HepG2 (cell line): Measurements from ENCODE around the gene ATP6V1D. TPM values are rescaled to one million over a fixed set of nuclear protein-coding genes. Genes with fewer than 3 reads are reported as not detected.
A peak's percentile ranks its signal among the peaks of the same experiment; 100 is the strongest.

ENCODE experiments used
- ATAC-seq: fragments of 200-7000 bp; cut with Tn5 transposase; 3 replicates; pipeline ENCODE4 v1.9.1; 2020; ENCODE audit warnings: mild to moderate bottlenecking, moderate library complexity
- BruUV-seq: library from RNA; stranded (reverse); fragments of 400-500 nt; replicated peaks from 2 replicates; lab custom pipeline; 2021; lab: Mats Ljungman, UMichigan
- CTCF ChIA-PET: fragments of 300-600 bp; formaldehyde crosslinking; extraction: SDS; loops from one replicate; lab custom pipeline; 2021; ENCODE audit warnings: low total read pairs, inconsistent platforms, low intra/inter-chr PET ratio; lab: Yijun Ruan, JAX
- POLR2A ChIA-PET: fragments of 350-600 bp; sonication (Branson Sonifier 250); formaldehyde crosslinking; loops from one replicate; lab custom pipeline; 2020; ENCODE audit warnings: antibody characterized with exemption, inconsistent platforms; lab: Yijun Ruan, JAX
- DNase-seq: peaks from one replicate; pipeline ENCODE4 v3.0.0-alpha.2; 2015; ENCODE audit warnings: low spot score
- FAIRE-seq: peaks from 3 replicates; lab custom pipeline; 2011; peaks lifted over from hg19 to GRCh38; lab: Jason Lieb, UNC
- H2AFZ ChIP-seq: one replicate; pipeline ENCODE4 v1.6.1; 2011; ENCODE audit warnings: low read length, inconsistent platforms
- H3K27ac ChIP-seq: fragments of 300-600 bp; 3 replicates; pipeline ENCODE4 v1.8.0; 2011; ENCODE audit warnings: mixed run types, mild to moderate bottlenecking, mixed read lengths, low read length, inconsistent platforms; ENCODE audit not compliant: insufficient read depth; ENCODE audit errors: extremely low read length
- H3K27me3 ChIP-seq, 2 experiments: fragments of 200-600 bp in 1 of 2; 2 replicates in 1 of 2; 3 replicates in 1 of 2; pipeline versions ENCODE4 v1.6.0 to v1.8.0; 2011; ENCODE audit warnings: low read length in 2 of 2, mild to moderate bottlenecking in 2 of 2, moderate library complexity in 2 of 2, inconsistent platforms in 1 of 2; ENCODE audit not compliant: insufficient read depth in 2 of 2, control insufficient read depth in 1 of 2
- H3K36me3 ChIP-seq, 2 experiments: fragments of 200-600 bp in 1 of 2; replicated peaks in 1 of 2; 2 replicates in 1 of 2; 3 replicates in 1 of 2; pipeline versions ENCODE4 v1.5.1 to v1.8.0; 2011; ENCODE audit warnings: low read length in 2 of 2, inconsistent platforms in 1 of 2; ENCODE audit not compliant: insufficient read depth in 2 of 2, control insufficient read depth in 1 of 2
- H3K4me1 ChIP-seq: 2 replicates; pipeline ENCODE4 v1.5.1; 2012; ENCODE audit warnings: low read length, inconsistent platforms; ENCODE audit not compliant: insufficient read depth
- H3K4me2 ChIP-seq: 2 replicates; pipeline ENCODE4 v1.6.0; 2011; ENCODE audit warnings: low read depth, low read length, inconsistent platforms
- H3K4me3 ChIP-seq, 3 experiments: fragments of 200-600 bp in 1 of 3; sonication (generic), shearing (Covaris generic) in 1 of 3; replicated peaks in 1 of 3; 2 replicates each; pipeline ENCODE4 v1.5.1; 2011 to 2016; ENCODE audit warnings: low read length in 3 of 3, inconsistent platforms in 2 of 3, low read depth in 2 of 3, mild to moderate bottlenecking in 2 of 3, control low read depth in 1 of 3, mixed read lengths in 1 of 3; ENCODE audit not compliant: insufficient read depth in 1 of 3
- H3K79me2 ChIP-seq: one replicate; pipeline ENCODE4 v1.6.1; 2011; ENCODE audit warnings: low read length, inconsistent platforms; ENCODE audit not compliant: insufficient read depth
- H3K9ac ChIP-seq: 2 replicates; pipeline ENCODE4 v1.6.0; 2011; ENCODE audit warnings: mild to moderate bottlenecking, low read depth, low read length, inconsistent platforms; ENCODE audit not compliant: insufficient read depth
- H3K9me3 ChIP-seq: 2 replicates; pipeline ENCODE4 v1.5.1; 2012; ENCODE audit warnings: mild to moderate bottlenecking, low read length
- H4K20me1 ChIP-seq: 2 replicates; pipeline ENCODE4 v1.6.0; 2011; ENCODE audit warnings: inconsistent platforms, mild to moderate bottlenecking, low read length, moderate library complexity; ENCODE audit not compliant: insufficient read depth
- CEBPB ChIP-seq: IDR thresholded peaks from 2 replicates; pipeline ENCODE4 v1.6.1; 2011; ENCODE audit warnings: low read depth, low read length, improper control_type of control experiment, borderline replicate concordance
- WGBS: methylation state at CpG from one replicate; pipeline ENCODE4 v1.1.6; 2017; ENCODE audit warnings: low lambda C conversion rate; 5-methylcytosine and 5-hydroxymethylcytosine counted together
- in situ Hi-C: cut with HindIII; loops from 2 replicates; pipeline ENCODE4 v1.10.0; 2017; ENCODE audit warnings: low pct_unique_long_range_greater_than_20kb; ENCODE audit not compliant: extremely low pct_ligation_motif_present
- intact Hi-C: fragments of 100-400 bp; cut with micrococcal nuclease; formaldehyde crosslinking; loops from one replicate; pipeline ENCODE4 v1.10.0; 2022; ENCODE audit not compliant: unreplicated experiment
- polyA plus RNA-seq, 8 experiments: library from polyadenylated mRNA; depleted of rRNA in 3 of 8; stranded (reverse) in 7 of 8; unstranded in 1 of 8; fragments of >200 nt; fragmentation: Illumina TruSeq in 4 of 8; extraction: Trizol in 4 of 8; gene quantifications; 2 replicates each; pipeline versions ENCODE4 v1.2.1 to v1.2.3, GENCODE V29; 2011 to 2016; ENCODE audit warnings: low read depth in 4 of 8, missing spikeins in 1 of 8, mixed read lengths in 1 of 8; ENCODE audit not compliant: insufficient read depth in 1 of 8
- total RNA-seq, 5 experiments: library from RNA; depleted of rRNA; stranded (reverse); fragments of >200 nt; fragmentation: Illumina TruSeq; extraction: Trizol; gene quantifications; 2 replicates each; pipeline ENCODE4 v1.2.3, GENCODE V29; 2016; ENCODE audit warnings: low read depth in 1 of 5
- TF ChIP-seq, protein P1 (sequence below): sonication (generic); formaldehyde crosslinking; IDR thresholded peaks from 2 replicates; pipeline ENCODE4 v1.9.0; 2021; ENCODE audit warnings: missing genetic modification reagents, borderline replicate concordance
- TF ChIP-seq, protein P2 (sequence below): sonication (generic); formaldehyde crosslinking; IDR thresholded peaks from 2 replicates; pipeline ENCODE4 v1.5.1; 2020; ENCODE audit warnings: missing genetic modification reagents, mild to moderate bottlenecking, borderline replicate concordance

ATP6V1D gene
- total and polyA plus RNA-seq, 2 of the 13 experiments (the other 11 are each of a cell fraction or from before 2014, with no cell fraction given), result 16.8 to 53.9 TPM

DNA sequence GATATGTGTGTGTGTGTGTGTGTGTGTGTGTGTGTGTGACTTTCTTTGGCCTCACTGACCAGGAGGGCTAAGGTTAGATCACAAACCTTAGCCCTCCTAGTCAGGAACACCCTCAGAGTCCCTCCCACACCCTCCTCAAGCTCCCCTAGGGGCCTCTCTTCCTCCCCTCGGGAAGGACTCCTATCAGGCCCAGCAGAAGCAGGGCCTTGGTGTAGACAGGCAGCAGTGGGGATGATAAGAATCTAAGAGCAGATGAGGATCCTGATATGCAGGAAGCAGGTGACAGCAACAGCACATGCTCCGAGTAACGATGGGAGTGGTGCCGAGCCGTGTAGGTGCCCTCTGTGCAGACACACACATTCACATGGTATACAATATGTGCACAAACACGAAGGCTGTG, 31.7 kb upstream of the ATP6V1D start (continued):
- TF ChIP-seq, protein P1, sequence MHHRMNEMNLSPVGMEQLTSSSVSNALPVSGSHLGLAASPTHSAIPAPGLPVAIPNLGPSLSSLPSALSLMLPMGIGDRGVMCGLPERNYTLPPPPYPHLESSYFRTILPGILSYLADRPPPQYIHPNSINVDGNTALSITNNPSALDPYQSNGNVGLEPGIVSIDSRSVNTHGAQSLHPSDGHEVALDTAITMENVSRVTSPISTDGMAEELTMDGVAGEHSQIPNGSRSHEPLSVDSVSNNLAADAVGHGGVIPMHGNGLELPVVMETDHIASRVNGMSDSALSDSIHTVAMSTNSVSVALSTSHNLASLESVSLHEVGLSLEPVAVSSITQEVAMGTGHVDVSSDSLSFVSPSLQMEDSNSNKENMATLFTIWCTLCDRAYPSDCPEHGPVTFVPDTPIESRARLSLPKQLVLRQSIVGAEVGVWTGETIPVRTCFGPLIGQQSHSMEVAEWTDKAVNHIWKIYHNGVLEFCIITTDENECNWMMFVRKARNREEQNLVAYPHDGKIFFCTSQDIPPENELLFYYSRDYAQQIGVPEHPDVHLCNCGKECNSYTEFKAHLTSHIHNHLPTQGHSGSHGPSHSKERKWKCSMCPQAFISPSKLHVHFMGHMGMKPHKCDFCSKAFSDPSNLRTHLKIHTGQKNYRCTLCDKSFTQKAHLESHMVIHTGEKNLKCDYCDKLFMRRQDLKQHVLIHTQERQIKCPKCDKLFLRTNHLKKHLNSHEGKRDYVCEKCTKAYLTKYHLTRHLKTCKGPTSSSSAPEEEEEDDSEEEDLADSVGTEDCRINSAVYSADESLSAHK (CRISPR knock-in tag), result no peak

DNA sequence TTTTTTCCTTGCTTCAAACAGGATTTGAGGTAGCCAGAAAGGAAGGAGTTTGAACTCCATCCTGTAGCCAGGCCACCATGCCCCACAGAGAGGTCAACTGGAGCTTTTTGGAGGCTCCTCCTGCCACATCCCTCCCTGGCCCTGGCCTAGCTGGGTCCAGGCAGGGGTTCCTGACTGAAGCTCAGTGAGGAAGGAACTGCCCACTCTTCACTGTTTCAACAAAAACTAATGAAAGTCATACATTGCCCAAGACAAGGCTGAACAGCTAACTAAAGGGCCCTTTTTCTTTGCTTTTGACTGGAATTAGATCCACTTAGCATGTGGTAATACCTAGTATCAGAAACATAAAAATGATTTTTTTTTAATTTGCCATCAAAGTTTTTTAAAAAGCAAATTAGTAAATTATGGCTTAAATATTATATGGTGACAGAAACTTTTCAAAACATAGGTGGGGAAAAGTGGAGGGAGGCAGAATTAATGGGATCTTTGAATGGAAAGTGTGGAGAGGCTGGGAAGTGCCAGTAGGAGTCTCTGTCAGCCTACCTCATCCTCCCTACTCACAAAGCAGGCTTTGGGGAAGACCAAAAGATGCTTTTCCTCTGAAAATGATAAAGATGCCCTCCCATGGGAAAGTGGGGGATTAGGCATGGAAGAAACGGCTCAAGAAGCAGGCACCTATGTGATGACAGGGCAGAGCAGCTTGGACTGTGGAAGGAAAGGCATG, 30.4 kb upstream of the ATP6V1D start:
- in situ Hi-C loops, result no loop called here
- Histone ChIP-seq H3K9ac (no peak overlapping the region), H3K27ac (no peak overlapping the region), H3K4me3 (no peak overlapping the region)
- ChIA-PET POLR2A (no interaction called here), CTCF (no interaction called here)
- WGBS, result 73% methylated on average over 1 of the region's 1 CpG
- peak; percentile 32 for FAIRE-seq
- TF ChIP-seq, protein P2, sequence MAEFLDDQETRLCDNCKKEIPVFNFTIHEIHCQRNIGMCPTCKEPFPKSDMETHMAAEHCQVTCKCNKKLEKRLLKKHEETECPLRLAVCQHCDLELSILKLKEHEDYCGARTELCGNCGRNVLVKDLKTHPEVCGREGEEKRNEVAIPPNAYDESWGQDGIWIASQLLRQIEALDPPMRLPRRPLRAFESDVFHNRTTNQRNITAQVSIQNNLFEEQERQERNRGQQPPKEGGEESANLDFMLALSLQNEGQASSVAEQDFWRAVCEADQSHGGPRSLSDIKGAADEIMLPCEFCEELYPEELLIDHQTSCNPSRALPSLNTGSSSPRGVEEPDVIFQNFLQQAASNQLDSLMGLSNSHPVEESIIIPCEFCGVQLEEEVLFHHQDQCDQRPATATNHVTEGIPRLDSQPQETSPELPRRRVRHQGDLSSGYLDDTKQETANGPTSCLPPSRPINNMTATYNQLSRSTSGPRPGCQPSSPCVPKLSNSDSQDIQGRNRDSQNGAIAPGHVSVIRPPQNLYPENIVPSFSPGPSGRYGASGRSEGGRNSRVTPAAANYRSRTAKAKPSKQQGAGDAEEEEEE, result no peak
- peak; percentile 11; the same call in 1 of the 2 replicates for TF ChIP-seq CEBPB
- TF ChIP-seq, all 625 proteins: peak for 1
- BruUV-seq, result no TSS peak
- Histone ChIP-seq H3K9me3 (no peaks in the 10 kb centered on the region), H4K20me1 (no peaks in the 10 kb centered on the region), H3K4me1 (peaks cover 42% of the 10 kb centered on the region), H3K27me3 (no peaks in the 10 kb centered on the region), H3K4me2 (no peak overlapping the region), H3K36me3 (peaks cover 2 to 5% of the 10 kb centered on the region in 2 experiments; a peak in 2 of 5 replicates), H2AFZ (no peak overlapping the region), H3K79me2 (no peaks in the 10 kb centered on the region)
- intact Hi-C loops, result no loop called here
- DNase-seq (no peak), ATAC-seq (peak; percentile 39)
